Thymus (tissue), 11 donors: ENCODE measurements around the gene KLC3. TPM values are rescaled to one million over a fixed set of nuclear protein-coding genes. Genes with fewer than 3 reads are reported as not detected.

Source experiments
- DNase-seq, 9 donors: peaks; one replicate each; pipeline ENCODE4 v3.0.0-alpha.2; 2013; ENCODE audit warnings: low spot score in 9 of 9, low read depth in 6 of 9, missing footprints in 1 of 9
- H3K27ac ChIP-seq, 2 donors: one replicate each; pipeline ENCODE4 v1.5.1; 2013; ENCODE audit warnings: control low read depth in 1 of 2, low read depth in 1 of 2, low read length in 1 of 2, mild to moderate bottlenecking in 1 of 2, moderate library complexity in 1 of 2
- H3K27me3 ChIP-seq, 2 donors: one replicate each; pipeline ENCODE4 v1.5.1; 2013; ENCODE audit warnings: low read length in 1 of 2; ENCODE audit not compliant: control insufficient read depth in 2 of 2, insufficient read depth in 1 of 2
- H3K36me3 ChIP-seq, 2 donors: one replicate each; pipeline ENCODE4 v1.5.1; 2013; ENCODE audit warnings: low read length in 1 of 2, mild to moderate bottlenecking in 1 of 2, moderate library complexity in 1 of 2; ENCODE audit not compliant: control insufficient read depth in 2 of 2, insufficient read depth in 2 of 2
- H3K4me1 ChIP-seq, 2 donors: one replicate each; pipeline ENCODE4 v1.5.1; 2013; ENCODE audit warnings: low read length in 2 of 2; ENCODE audit not compliant: control insufficient read depth in 2 of 2, insufficient read depth in 2 of 2
- H3K4me3 ChIP-seq, 2 donors: one replicate each; pipeline ENCODE4 v1.5.1; 2013; ENCODE audit warnings: low read length in 2 of 2, control low read depth in 1 of 2, mild to moderate bottlenecking in 1 of 2
- H3K9me3 ChIP-seq, 2 donors: one replicate each; pipeline ENCODE4 v1.5.1; 2013; ENCODE audit warnings: low read length in 1 of 2, mild to moderate bottlenecking in 1 of 2; ENCODE audit not compliant: control insufficient read depth in 2 of 2, insufficient read depth in 1 of 2
- WGBS: extraction: QIAGEN DNeasy Blood & Tissue Kit; methylation state at CpG from one replicate; pipeline ENCODE4 v1.1.7; 2013; 5-methylcytosine and 5-hydroxymethylcytosine counted together
- polyA plus RNA-seq: library from polyadenylated mRNA; stranded (reverse); fragments of 200-250 nt; gene quantifications from one replicate; pipeline ENCODE4 v1.2.3, GENCODE V29; 2013
- total RNA-seq: library from RNA; stranded (reverse); fragments of 120-200 nt; gene quantifications from one replicate; pipeline ENCODE4 v1.2.4, GENCODE V29; 2013
- donor health status: healthy.

Gene KLC3
- total and polyA plus RNA-seq, 2 donors: 2.5 to 5.5 TPM

GRCh38 chr19:45349430-45349941, 8.9 kb downstream of the KLC3 start:
- Histone ChIP-seq H3K4me3 (no peak overlapping the region), H3K36me3 (peaks cover 21 to 40% of the 10 kb centered on the region in 2 donors), H3K27me3 (peaks cover 3 to 34% of the 10 kb centered on the region in 2 donors), H3K27ac (no peak overlapping the region), H3K9me3 (no peaks in the 10 kb centered on the region), H3K4me1 (no peaks in the 10 kb centered on the region)
- WGBS: 95% methylated on average over 17 of the region's 17 CpGs
- no peak for DNase-seq

- peaks cover 25 to 42% of the 10 kb centered on the region in 2 donors for H3K36me3 ChIP-seq
- no peaks in the 10 kb centered on the region for H3K9me3 ChIP-seq
- 94% methylated on average over 17 of the region's 17 CpGs for WGBS
- no peaks in the 10 kb centered on the region for H3K4me1 ChIP-seq
- no peak overlapping the region for H3K27ac ChIP-seq
- no peak for DNase-seq
- H3K27me3 ChIP-seq: peaks cover 1 to 23% of the 10 kb centered on the region in 2 donors
- no peak overlapping the region for H3K4me3 ChIP-seq
Measured at GRCh38 chr19:45350477-45351058, 10.0 kb downstream of the KLC3 start.

- no peaks in the 10 kb centered on the region for H3K4me1 ChIP-seq
- peaks cover 25 to 46% of the 10 kb centered on the region in 2 donors for H3K36me3 ChIP-seq
- DNase-seq: no peak
- H3K4me3 ChIP-seq: no peak overlapping the region
- peaks cover 0 to 16% of the 10 kb centered on the region in 2 donors for H3K27me3 ChIP-seq
- H3K9me3 ChIP-seq: no peaks in the 10 kb centered on the region
- WGBS: 96% methylated on average over 13 of the region's 13 CpGs
- no peak overlapping the region for H3K27ac ChIP-seq
Measured at GRCh38 chr19:45351401-45351952, 10.9 kb downstream of the KLC3 start.

GRCh38 chr19:45352062-45352461, 11.5 kb downstream of the KLC3 start:
- Histone ChIP-seq H3K4me3 (no peak overlapping the region), H3K4me1 (no peaks in the 10 kb centered on the region), H3K36me3 (peaks cover 28 to 51% of the 10 kb centered on the region in 2 donors), H3K27me3 (peaks cover 0 to 11% of the 10 kb centered on the region in 2 donors), H3K9me3 (no peaks in the 10 kb centered on the region), H3K27ac (no peak overlapping the region)
- no peak for DNase-seq
- 97% methylated on average over 15 of the region's 15 CpGs for WGBS

- DNase-seq: no peak
Measured at GRCh38 chr19:45352471-45352870, 11.9 kb downstream of the KLC3 start.

GRCh38 chr19:45352914-45353796, 12.6 kb downstream of the KLC3 start:
- WGBS: 98% methylated on average over 20 of the region's 20 CpGs
- H3K27me3 ChIP-seq: peaks cover 0 to 1% of the 10 kb centered on the region in 2 donors
- peaks cover 29 to 54% of the 10 kb centered on the region in 2 donors for H3K36me3 ChIP-seq
- no peaks in the 10 kb centered on the region for H3K4me1 ChIP-seq
- H3K27ac ChIP-seq: no peak overlapping the region
- no peak for DNase-seq
- H3K9me3 ChIP-seq: no peaks in the 10 kb centered on the region
- H3K4me3 ChIP-seq: no peak overlapping the region

More at GRCh38 chr19:45352471-45352870, 11.9 kb downstream of the KLC3 start:
- H3K27me3 ChIP-seq: peaks cover 0 to 8% of the 10 kb centered on the region in 2 donors
- 97% methylated on average over 20 of the region's 20 CpGs for WGBS
- peaks cover 29 to 54% of the 10 kb centered on the region in 2 donors for H3K36me3 ChIP-seq
- H3K27ac ChIP-seq: no peak overlapping the region
- H3K4me3 ChIP-seq: no peak overlapping the region
- no peaks in the 10 kb centered on the region for H3K4me1 ChIP-seq
- no peaks in the 10 kb centered on the region for H3K9me3 ChIP-seq

- 96% methylated on average over 11 of the region's 11 CpGs for WGBS
- Histone ChIP-seq H3K36me3 (peaks cover 34 to 54% of the 10 kb centered on the region in 2 donors), H3K4me3 (no peak overlapping the region), H3K27me3 (no peaks in the 10 kb centered on the region), H3K9me3 (no peaks in the 10 kb centered on the region), H3K4me1 (no peaks in the 10 kb centered on the region), H3K27ac (no peak overlapping the region)
- DNase-seq: no peak
Measured at GRCh38 chr19:45354241-45354842, 13.8 kb downstream of the KLC3 start.

- no peaks in the 10 kb centered on the region for H3K4me1 ChIP-seq
- no peak overlapping the region for H3K27ac ChIP-seq
- no peak for DNase-seq
- H3K9me3 ChIP-seq: no peaks in the 10 kb centered on the region
- no peaks in the 10 kb centered on the region for H3K27me3 ChIP-seq
- WGBS: 98% methylated on average over 9 of the region's 9 CpGs
- no peak overlapping the region for H3K4me3 ChIP-seq
- H3K36me3 ChIP-seq: peaks cover 37 to 50% of the 10 kb centered on the region in 2 donors
Measured at GRCh38 chr19:45355402-45355801, 14.9 kb downstream of the KLC3 start.
